ENCODE data around the gene PTAFR.
"Not testable (repeated sequence)": the region's sequence is repeated elsewhere in the genome, so short reads cannot be mapped to it uniquely, and the experiment has no call there.

DNA sequence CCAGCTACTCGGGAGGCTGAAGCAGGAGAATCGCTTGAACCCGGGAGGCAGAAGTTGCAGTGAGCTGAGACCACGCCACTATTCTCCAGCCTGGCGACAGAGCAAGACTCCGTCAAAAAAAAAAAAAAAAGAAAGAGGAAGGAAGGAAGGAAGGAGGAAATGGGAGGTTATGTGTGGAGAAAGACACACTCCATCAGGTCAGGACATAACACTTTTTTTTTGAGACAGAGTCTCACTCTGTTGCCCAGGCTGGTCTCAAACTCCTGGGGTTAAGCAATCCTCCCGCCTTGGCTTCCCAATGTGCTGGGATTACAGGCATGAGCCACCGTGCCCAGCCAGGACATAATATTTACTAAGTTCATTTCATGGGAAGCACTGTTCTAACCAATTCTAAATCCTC lies 36.6 kb downstream of the PTAFR start:
- TF ChIP-seq, protein P1, sequence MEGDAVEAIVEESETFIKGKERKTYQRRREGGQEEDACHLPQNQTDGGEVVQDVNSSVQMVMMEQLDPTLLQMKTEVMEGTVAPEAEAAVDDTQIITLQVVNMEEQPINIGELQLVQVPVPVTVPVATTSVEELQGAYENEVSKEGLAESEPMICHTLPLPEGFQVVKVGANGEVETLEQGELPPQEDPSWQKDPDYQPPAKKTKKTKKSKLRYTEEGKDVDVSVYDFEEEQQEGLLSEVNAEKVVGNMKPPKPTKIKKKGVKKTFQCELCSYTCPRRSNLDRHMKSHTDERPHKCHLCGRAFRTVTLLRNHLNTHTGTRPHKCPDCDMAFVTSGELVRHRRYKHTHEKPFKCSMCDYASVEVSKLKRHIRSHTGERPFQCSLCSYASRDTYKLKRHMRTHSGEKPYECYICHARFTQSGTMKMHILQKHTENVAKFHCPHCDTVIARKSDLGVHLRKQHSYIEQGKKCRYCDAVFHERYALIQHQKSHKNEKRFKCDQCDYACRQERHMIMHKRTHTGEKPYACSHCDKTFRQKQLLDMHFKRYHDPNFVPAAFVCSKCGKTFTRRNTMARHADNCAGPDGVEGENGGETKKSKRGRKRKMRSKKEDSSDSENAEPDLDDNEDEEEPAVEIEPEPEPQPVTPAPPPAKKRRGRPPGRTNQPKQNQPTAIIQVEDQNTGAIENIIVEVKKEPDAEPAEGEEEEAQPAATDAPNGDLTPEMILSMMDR (IDR thresholded peaks at IDR 0.05), result not testable (repeated sequence)
- not testable (repeated sequence) for TF ChIP-seq POLR2AphosphoS5, POLR2A, EP300 (IDR thresholded peaks at IDR 0.05)

Measured in upper lobe of left lung (tissue), 4 donors.